Peyer's patch (tissue), 4 donors: Measurements from ENCODE around the gene PPP1R13B.

Experiments
- CTCF ChIP-seq, 6 experiments: fragments of 450-650 bp in 4 of 6; fragments of 200-600 bp in 2 of 6; sonication (generic) in 1 of 6; IDR thresholded peaks; one replicate each; pipeline ENCODE4 v1.5.1; 2017 to 2019; ENCODE audit warnings: antibody characterized with exemption in 6 of 6, mild to moderate bottlenecking in 3 of 6, moderate library complexity in 1 of 6
- POLR2A ChIP-seq, 2 donors: fragments of 450-650 bp; IDR thresholded peaks; one replicate each; pipeline ENCODE4 v1.5.1; 2017; ENCODE audit warnings: antibody characterized with exemption in 2 of 2, mild to moderate bottlenecking in 2 of 2, moderate library complexity in 2 of 2

DNA sequence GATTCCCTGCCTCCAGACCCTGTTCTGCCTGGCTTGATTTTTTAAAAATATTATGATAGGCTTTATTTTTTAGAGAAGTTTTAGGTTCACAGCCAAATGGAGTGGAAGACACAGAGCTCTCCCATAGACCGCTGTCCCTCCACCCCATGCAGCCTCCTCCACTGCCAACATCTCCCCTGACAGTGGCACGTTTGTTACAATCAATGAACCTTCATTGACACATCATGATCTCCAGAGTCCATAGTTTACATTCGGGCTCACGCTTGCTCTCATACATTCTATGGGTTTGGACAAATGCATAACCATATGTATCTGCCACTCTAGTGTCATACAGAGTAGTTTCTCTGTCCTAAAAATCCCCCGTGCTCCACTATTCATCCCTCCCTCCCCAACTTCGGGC is 15.9 kb upstream of the PPP1R13B start:
- TF ChIP-seq CTCF (IDR thresholded peaks at IDR 0.05) (no peak), POLR2A (IDR thresholded peaks at IDR 0.05) (no peak)
